HEK293 (cell line): ENCODE data around the gene PRIMA1.

Experiments
- CTCF ChIA-PET: fragments of 350-600 bp; formaldehyde crosslinking; extraction: SDS; loops from one replicate; lab custom pipeline; 2021; ENCODE audit warnings: antibody characterized with exemption; lab: Yijun Ruan, JAX
- POLR2A ChIA-PET: fragments of 300-600 bp; formaldehyde crosslinking; extraction: SDS; loops from one replicate; lab custom pipeline; 2020; ENCODE audit warnings: antibody characterized with exemption, inconsistent platforms; lab: Yijun Ruan, JAX
- H3K27ac ChIP-seq: fragments of 200-500 bp; sonication (Bioruptor generic); 2 replicates; pipeline ENCODE4 v1.5.1; 2014; ENCODE audit warnings: low read depth, low read length, control low read depth, inconsistent platforms; ENCODE audit errors: extremely low read depth
- H3K36me3 ChIP-seq, 2 experiments: fragments of 200-500 bp in 1 of 2; sonication (Bioruptor generic) in 1 of 2; 1 replicate in 1 of 2; 2 replicates in 1 of 2; pipeline ENCODE4 v1.5.1; 2014 to 2017; ENCODE audit warnings: inconsistent platforms in 2 of 2, low read length in 2 of 2; ENCODE audit not compliant: control insufficient read depth in 2 of 2, insufficient read depth in 1 of 2
- H3K4me1 ChIP-seq: fragments of 200-500 bp; sonication (Bioruptor generic); 2 replicates; pipeline ENCODE4 v1.5.1; 2014; ENCODE audit warnings: mild to moderate bottlenecking, low read length, inconsistent platforms; ENCODE audit not compliant: control insufficient read depth, insufficient read depth
- H3K4me3 ChIP-seq: 2 replicates; pipeline ENCODE4 v1.5.1; 2011; ENCODE audit warnings: low read depth, mild to moderate bottlenecking, control low read depth, low read length, moderate library complexity
- H3K9me3 ChIP-seq: fragments of 200-500 bp; sonication (Bioruptor generic); 2 replicates; pipeline ENCODE4 v1.5.1; 2014; ENCODE audit warnings: low read depth, low read length, inconsistent platforms; ENCODE audit not compliant: control insufficient read depth, insufficient read depth
- KLF1 ChIP-seq: fragments of 450-650 bp; formaldehyde crosslinking; IDR thresholded peaks from 2 replicates; pipeline ENCODE4 v1.5.1; 2016; ENCODE audit warnings: missing biosample characterization, missing genetic modification characterization
- KLF17 ChIP-seq: fragments of 450-650 bp; formaldehyde crosslinking; IDR thresholded peaks from 2 replicates; pipeline ENCODE4 v1.5.1; 2016; ENCODE audit warnings: missing biosample characterization, missing genetic modification characterization
- SETDB1 ChIP-seq: IDR thresholded peaks from one replicate; pipeline ENCODE4 v1.6.1; 2017; ENCODE audit warnings: mild to moderate bottlenecking, low read length, moderate library complexity, mixed read lengths; ENCODE audit not compliant: insufficient read length
- ZBTB11 ChIP-seq: fragments of 450-650 bp; formaldehyde crosslinking; conservative IDR thresholded peaks from 2 replicates; pipeline ENCODE4 v1.5.1; 2016; ENCODE audit warnings: low read depth, missing biosample characterization, missing genetic modification characterization
- ZBTB48 ChIP-seq: fragments of 450-650 bp; formaldehyde crosslinking; IDR thresholded peaks from 2 replicates; pipeline ENCODE4 v1.5.1; 2016; ENCODE audit warnings: missing biosample characterization, missing genetic modification characterization
- ZEB2 ChIP-seq: fragments of 450-650 bp; formaldehyde crosslinking; IDR thresholded peaks from 2 replicates; pipeline ENCODE4 v1.5.1; 2016; ENCODE audit warnings: missing biosample characterization, missing genetic modification characterization
- ZIC2 ChIP-seq: fragments of 450-650 bp; formaldehyde crosslinking; IDR thresholded peaks from 2 replicates; pipeline ENCODE4 v1.5.1; 2016; ENCODE audit warnings: missing biosample characterization, missing genetic modification characterization
- ZNF2 ChIP-seq: fragments of 450-650 bp; formaldehyde crosslinking; IDR thresholded peaks from 2 replicates; pipeline ENCODE4 v1.5.1; 2016; ENCODE audit warnings: missing biosample characterization, missing genetic modification characterization
- ZNF302 ChIP-seq: fragments of 450-650 bp; formaldehyde crosslinking; IDR thresholded peaks from 2 replicates; pipeline ENCODE4 v1.5.1; 2016; ENCODE audit warnings: missing biosample characterization, missing genetic modification characterization, low read depth
- ZNF398 ChIP-seq: fragments of 450-650 bp; formaldehyde crosslinking; IDR thresholded peaks from 2 replicates; pipeline ENCODE4 v1.5.1; 2017; ENCODE audit warnings: missing biosample characterization, missing genetic modification characterization
- ZNF501 ChIP-seq: fragments of 450-650 bp; formaldehyde crosslinking; IDR thresholded peaks from 2 replicates; pipeline ENCODE4 v1.5.1; 2016; ENCODE audit warnings: missing biosample characterization, missing genetic modification characterization
- ZNF530 ChIP-seq: fragments of 450-650 bp; formaldehyde crosslinking; IDR thresholded peaks from 2 replicates; pipeline ENCODE4 v1.5.1; 2016; ENCODE audit warnings: low read depth, missing biosample characterization, missing genetic modification characterization
- ZNF561 ChIP-seq: fragments of 450-650 bp; IDR thresholded peaks from 2 replicates; pipeline ENCODE4 v1.5.1; 2018; ENCODE audit warnings: missing biosample characterization, missing genetic modification characterization, borderline replicate concordance
- ZNF580 ChIP-seq: fragments of 450-650 bp; formaldehyde crosslinking; IDR thresholded peaks from 2 replicates; pipeline ENCODE4 v1.5.1; 2016; ENCODE audit warnings: missing biosample characterization, missing genetic modification characterization
- ZNF624 ChIP-seq: fragments of 450-650 bp; formaldehyde crosslinking; IDR thresholded peaks from 2 replicates; pipeline ENCODE4 v1.5.1; 2017; ENCODE audit warnings: missing biosample characterization, missing genetic modification characterization
- ZNF830 ChIP-seq: fragments of 450-650 bp; IDR thresholded peaks from 2 replicates; pipeline ENCODE4 v1.5.0; 2018; ENCODE audit warnings: missing biosample characterization, missing genetic modification characterization, low read depth, mild to moderate bottlenecking, moderate library complexity

Gene PRIMA1

GRCh38 chr14:93720981-93721483 is 67.3 kb downstream of the PRIMA1 start (continued):
- TF ChIP-seq KLF1 (tag by site-specific recombination), result no peak
- TF ChIP-seq ZNF2 (tag by site-specific recombination), result no peak
- TF ChIP-seq ZBTB11 (tag by site-specific recombination), result no peak

GRCh38 chr14:93720076-93720815 is 68.0 kb downstream of the PRIMA1 start:
- H3K36me3 ChIP-seq, result no peaks in the 10 kb centered on the region
- ChIA-PET POLR2A (no interaction called here), CTCF (no interaction called here)
- no peak overlapping the region for H3K4me3 ChIP-seq
- TF ChIP-seq ZNF580 (tag by site-specific recombination) (no peak), ZNF530 (no peak), ZBTB48 (tag by site-specific recombination) (no peak), ZNF398 (tag by site-specific recombination) (no peak)
- no peak overlapping the region for H3K27ac ChIP-seq
- H3K4me1 ChIP-seq, result no peaks in the 10 kb centered on the region
- no peaks in the 10 kb centered on the region for H3K9me3 ChIP-seq

GRCh38 chr14:93719256-93719655 is 69.0 kb downstream of the PRIMA1 start:
- Histone ChIP-seq H3K27ac (no peak overlapping the region), H3K4me1 (no peaks in the 10 kb centered on the region), H3K4me3 (no peak overlapping the region), H3K36me3 (no peaks in the 10 kb centered on the region), H3K9me3 (no peaks in the 10 kb centered on the region)
- no peak for TF ChIP-seq ZIC2 (tag by site-specific recombination)
- no peak for TF ChIP-seq ZNF302 (tag by site-specific recombination)
- CTCF ChIA-PET, result no interaction called here
- POLR2A ChIA-PET, result interaction anchor here (0.6 kb wide), 1 partner anchor 21 kb away, joined by 7 read pairs; no protein-coding TSS in a partner anchor

GRCh38 chr14:93717668-93718320 is 70.5 kb downstream of the PRIMA1 start:
- no peak overlapping the region for H3K4me3 ChIP-seq
- POLR2A ChIA-PET, result no interaction called here
- no peaks in the 10 kb centered on the region for H3K36me3 ChIP-seq
- TF ChIP-seq ZEB2 (tag by site-specific recombination) (no peak), ZNF624 (tag by site-specific recombination) (no peak), SETDB1 (no peak), ZNF501 (no peak), KLF17 (no peak), ZNF830 (tag by site-specific recombination) (no peak), ZNF561 (tag by site-specific recombination) (no peak)
- H3K4me1 ChIP-seq, result no peaks in the 10 kb centered on the region
- no peaks in the 10 kb centered on the region for H3K9me3 ChIP-seq
- CTCF ChIA-PET, result no interaction called here
- H3K27ac ChIP-seq, result no peak overlapping the region
